ENCODE results near the gene NUDCD3.

NUDCD3 gene

DNA sequence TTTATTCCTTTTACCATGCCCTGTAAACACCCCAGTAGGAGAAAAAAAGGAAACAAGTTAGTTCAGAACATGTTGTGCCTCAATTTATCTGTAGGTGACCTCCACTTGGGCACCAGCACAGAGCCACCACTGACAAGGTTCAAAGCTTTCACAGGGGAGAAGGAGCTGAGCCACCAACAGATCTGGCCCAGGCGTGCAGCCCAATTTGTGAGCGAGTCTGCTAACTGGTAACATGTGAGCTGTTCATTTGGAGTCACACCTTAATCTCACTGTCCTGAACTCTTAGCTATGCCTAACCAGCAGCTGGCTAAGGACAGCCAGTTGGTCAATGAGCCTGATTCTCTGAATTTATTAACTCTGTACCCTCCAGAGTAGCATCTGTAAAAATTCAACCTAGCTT is 86.7 kb downstream of the NUDCD3 start:
- ATAC-seq, result no peak
- TF ChIP-seq, protein P1, sequence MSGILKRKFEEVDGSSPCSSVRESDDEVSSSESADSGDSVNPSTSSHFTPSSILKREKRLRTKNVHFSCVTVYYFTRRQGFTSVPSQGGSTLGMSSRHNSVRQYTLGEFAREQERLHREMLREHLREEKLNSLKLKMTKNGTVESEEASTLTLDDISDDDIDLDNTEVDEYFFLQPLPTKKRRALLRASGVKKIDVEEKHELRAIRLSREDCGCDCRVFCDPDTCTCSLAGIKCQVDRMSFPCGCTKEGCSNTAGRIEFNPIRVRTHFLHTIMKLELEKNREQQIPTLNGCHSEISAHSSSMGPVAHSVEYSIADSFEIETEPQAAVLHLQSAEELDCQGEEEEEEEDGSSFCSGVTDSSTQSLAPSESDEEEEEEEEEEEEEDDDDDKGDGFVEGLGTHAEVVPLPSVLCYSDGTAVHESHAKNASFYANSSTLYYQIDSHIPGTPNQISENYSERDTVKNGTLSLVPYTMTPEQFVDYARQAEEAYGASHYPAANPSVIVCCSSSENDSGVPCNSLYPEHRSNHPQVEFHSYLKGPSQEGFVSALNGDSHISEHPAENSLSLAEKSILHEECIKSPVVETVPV (CRISPR knock-in tag; IDR thresholded peaks at IDR 0.05), result no peak
- no peak for TF ChIP-seq ESRRG (CRISPR knock-in tag; IDR thresholded peaks at IDR 0.05)
- TF ChIP-seq, protein P2, sequence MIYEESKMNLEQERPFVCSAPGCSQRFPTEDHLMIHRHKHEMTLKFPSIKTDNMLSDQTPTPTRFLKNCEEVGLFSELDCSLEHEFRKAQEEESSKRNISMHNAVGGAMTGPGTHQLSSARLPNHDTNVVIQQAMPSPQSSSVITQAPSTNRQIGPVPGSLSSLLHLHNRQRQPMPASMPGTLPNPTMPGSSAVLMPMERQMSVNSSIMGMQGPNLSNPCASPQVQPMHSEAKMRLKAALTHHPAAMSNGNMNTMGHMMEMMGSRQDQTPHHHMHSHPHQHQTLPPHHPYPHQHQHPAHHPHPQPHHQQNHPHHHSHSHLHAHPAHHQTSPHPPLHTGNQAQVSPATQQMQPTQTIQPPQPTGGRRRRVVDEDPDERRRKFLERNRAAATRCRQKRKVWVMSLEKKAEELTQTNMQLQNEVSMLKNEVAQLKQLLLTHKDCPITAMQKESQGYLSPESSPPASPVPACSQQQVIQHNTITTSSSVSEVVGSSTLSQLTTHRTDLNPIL (CRISPR knock-in tag; IDR thresholded peaks at IDR 0.05; ENCODE audit: low read depth), result no peak
- TF ChIP-seq TCF4 (CRISPR knock-in tag; IDR thresholded peaks at IDR 0.05; ENCODE audit: borderline replicate concordance), result no peak
- no peak for TF ChIP-seq OSR1 (CRISPR knock-in tag; IDR thresholded peaks at IDR 0.05)
- TF ChIP-seq ZFP3 (CRISPR knock-in tag; IDR thresholded peaks at IDR 0.05), result no peak
- TF ChIP-seq, protein P3, sequence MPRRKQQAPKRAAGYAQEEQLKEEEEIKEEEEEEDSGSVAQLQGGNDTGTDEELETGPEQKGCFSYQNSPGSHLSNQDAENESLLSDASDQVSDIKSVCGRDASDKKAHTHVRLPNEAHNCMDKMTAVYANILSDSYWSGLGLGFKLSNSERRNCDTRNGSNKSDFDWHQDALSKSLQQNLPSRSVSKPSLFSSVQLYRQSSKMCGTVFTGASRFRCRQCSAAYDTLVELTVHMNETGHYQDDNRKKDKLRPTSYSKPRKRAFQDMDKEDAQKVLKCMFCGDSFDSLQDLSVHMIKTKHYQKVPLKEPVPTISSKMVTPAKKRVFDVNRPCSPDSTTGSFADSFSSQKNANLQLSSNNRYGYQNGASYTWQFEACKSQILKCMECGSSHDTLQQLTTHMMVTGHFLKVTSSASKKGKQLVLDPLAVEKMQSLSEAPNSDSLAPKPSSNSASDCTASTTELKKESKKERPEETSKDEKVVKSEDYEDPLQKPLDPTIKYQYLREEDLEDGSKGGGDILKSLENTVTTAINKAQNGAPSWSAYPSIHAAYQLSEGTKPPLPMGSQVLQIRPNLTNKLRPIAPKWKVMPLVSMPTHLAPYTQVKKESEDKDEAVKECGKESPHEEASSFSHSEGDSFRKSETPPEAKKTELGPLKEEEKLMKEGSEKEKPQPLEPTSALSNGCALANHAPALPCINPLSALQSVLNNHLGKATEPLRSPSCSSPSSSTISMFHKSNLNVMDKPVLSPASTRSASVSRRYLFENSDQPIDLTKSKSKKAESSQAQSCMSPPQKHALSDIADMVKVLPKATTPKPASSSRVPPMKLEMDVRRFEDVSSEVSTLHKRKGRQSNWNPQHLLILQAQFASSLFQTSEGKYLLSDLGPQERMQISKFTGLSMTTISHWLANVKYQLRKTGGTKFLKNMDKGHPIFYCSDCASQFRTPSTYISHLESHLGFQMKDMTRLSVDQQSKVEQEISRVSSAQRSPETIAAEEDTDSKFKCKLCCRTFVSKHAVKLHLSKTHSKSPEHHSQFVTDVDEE (CRISPR knock-in tag; IDR thresholded peaks at IDR 0.05), result no peak
- no peak for TF ChIP-seq SNAI2 (CRISPR knock-in tag; IDR thresholded peaks at IDR 0.05)
- TF ChIP-seq TOX (CRISPR knock-in tag; IDR thresholded peaks at IDR 0.05; ENCODE audit: borderline replicate concordance), result no peak
- TF ChIP-seq ZNF70 (CRISPR knock-in tag; IDR thresholded peaks at IDR 0.05), result no peak
- no peak for TF ChIP-seq ISL1 (CRISPR knock-in tag; IDR thresholded peaks at IDR 0.05)
- TF ChIP-seq ZFP30 (CRISPR knock-in tag; IDR thresholded peaks at IDR 0.05), result no peak
- no peak for TF ChIP-seq ARNTL (CRISPR knock-in tag; IDR thresholded peaks at IDR 0.05; ENCODE audit: borderline replicate concordance, low read depth)
- TF ChIP-seq GLIS3 (CRISPR knock-in tag; IDR thresholded peaks at IDR 0.05), result no peak

DNA sequence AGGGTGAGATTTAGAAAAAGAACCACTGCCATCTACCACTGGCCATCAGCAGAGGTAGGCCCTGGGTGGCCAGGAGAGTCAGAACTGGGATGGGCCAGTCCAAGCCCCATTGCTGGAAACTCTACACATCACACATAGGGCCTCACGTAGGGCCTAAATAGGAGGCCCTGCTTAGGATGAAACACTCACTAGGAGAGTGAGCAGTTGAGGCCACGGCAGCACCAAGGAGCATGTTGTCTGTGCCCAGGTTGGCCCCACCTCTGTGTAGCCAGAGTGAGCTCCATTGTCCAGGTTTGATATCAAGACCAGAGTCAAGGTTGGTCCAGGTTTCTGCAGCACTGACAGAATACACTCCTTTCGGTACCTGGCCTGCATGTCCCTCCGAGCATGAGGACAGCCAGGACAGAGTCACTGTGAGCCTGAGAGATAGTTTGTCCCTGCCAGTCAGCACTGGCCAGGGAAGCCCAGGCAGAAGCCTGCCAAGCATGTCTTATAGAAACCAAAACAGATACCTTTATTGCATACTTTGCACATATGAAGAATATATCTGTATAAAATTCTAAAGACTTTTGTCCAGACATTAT is 87.2 kb downstream of the NUDCD3 start:
- ATAC-seq, result no peak
- no peak for TF ChIP-seq SNAI2 (CRISPR knock-in tag; IDR thresholded peaks at IDR 0.05)
- TF ChIP-seq ZC3H10 (CRISPR knock-in tag; IDR thresholded peaks at IDR 0.05), result no peak
- TF ChIP-seq, protein P1 (CRISPR knock-in tag; IDR thresholded peaks at IDR 0.05), result no peak
- TF ChIP-seq RARB (CRISPR knock-in tag; IDR thresholded peaks at IDR 0.05), result no peak
- no peak for TF ChIP-seq CSDC2 (CRISPR knock-in tag; IDR thresholded peaks at IDR 0.05)
- TF ChIP-seq ZNF565 (CRISPR knock-in tag; conservative IDR thresholded peaks at IDR 0.05; ENCODE audit: low read depth), result no peak
- TF ChIP-seq, protein P4, sequence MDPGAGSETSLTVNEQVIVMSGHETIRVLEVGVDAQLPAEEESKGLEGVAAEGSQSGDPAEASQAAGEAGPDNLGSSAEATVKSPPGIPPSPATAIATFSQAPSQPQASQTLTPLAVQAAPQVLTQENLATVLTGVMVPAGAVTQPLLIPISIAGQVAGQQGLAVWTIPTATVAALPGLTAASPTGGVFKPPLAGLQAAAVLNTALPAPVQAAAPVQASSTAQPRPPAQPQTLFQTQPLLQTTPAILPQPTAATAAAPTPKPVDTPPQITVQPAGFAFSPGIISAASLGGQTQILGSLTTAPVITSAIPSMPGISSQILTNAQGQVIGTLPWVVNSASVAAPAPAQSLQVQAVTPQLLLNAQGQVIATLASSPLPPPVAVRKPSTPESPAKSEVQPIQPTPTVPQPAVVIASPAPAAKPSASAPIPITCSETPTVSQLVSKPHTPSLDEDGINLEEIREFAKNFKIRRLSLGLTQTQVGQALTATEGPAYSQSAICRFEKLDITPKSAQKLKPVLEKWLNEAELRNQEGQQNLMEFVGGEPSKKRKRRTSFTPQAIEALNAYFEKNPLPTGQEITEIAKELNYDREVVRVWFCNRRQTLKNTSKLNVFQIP (CRISPR knock-in tag; IDR thresholded peaks at IDR 0.05; ENCODE audit: borderline replicate concordance, low read depth), result no peak
- TF ChIP-seq ZFP3 (CRISPR knock-in tag; IDR thresholded peaks at IDR 0.05), result no peak
- no peak for TF ChIP-seq TCF4 (CRISPR knock-in tag; IDR thresholded peaks at IDR 0.05; ENCODE audit: borderline replicate concordance)
- TF ChIP-seq ISL1 (CRISPR knock-in tag; IDR thresholded peaks at IDR 0.05), result no peak
- no peak for TF ChIP-seq ESRRG (CRISPR knock-in tag; IDR thresholded peaks at IDR 0.05)
- TF ChIP-seq, protein P2 (CRISPR knock-in tag; IDR thresholded peaks at IDR 0.05; ENCODE audit: low read depth), result no peak
- TF ChIP-seq ZNF8 (CRISPR knock-in tag; IDR thresholded peaks at IDR 0.05), result no peak
- TF ChIP-seq GLIS3 (CRISPR knock-in tag; IDR thresholded peaks at IDR 0.05), result no peak
- no peak for TF ChIP-seq ZFP30 (CRISPR knock-in tag; IDR thresholded peaks at IDR 0.05)
- TF ChIP-seq, protein P5, sequence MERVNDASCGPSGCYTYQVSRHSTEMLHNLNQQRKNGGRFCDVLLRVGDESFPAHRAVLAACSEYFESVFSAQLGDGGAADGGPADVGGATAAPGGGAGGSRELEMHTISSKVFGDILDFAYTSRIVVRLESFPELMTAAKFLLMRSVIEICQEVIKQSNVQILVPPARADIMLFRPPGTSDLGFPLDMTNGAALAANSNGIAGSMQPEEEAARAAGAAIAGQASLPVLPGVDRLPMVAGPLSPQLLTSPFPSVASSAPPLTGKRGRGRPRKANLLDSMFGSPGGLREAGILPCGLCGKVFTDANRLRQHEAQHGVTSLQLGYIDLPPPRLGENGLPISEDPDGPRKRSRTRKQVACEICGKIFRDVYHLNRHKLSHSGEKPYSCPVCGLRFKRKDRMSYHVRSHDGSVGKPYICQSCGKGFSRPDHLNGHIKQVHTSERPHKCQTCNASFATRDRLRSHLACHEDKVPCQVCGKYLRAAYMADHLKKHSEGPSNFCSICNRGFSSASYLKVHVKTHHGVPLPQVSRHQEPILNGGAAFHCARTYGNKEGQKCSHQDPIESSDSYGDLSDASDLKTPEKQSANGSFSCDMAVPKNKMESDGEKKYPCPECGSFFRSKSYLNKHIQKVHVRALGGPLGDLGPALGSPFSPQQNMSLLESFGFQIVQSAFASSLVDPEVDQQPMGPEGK (CRISPR knock-in tag; IDR thresholded peaks at IDR 0.05; ENCODE audit: borderline replicate concordance), result no peak
- TF ChIP-seq PPARA (CRISPR knock-in tag; IDR thresholded peaks at IDR 0.05; ENCODE audit: borderline replicate concordance), result no peak
- TF ChIP-seq BACH2 (CRISPR knock-in tag; IDR thresholded peaks at IDR 0.05; ENCODE audit: borderline replicate concordance), result no peak

Measured in SK-N-SH treated with all-trans-retinoic acid at 6 μM for 48 hours (cell line).